Ishikawa (cell line): ENCODE data around the gene FAT2.

Experiments used
- CEBPB ChIP-seq: IDR thresholded peaks from 2 replicates; pipeline ENCODE4 v1.6.1; 2012
- EGR1 ChIP-seq: IDR thresholded peaks from 2 replicates; pipeline ENCODE4 v1.6.1; 2012
- FOXM1 ChIP-seq: IDR thresholded peaks from 2 replicates; pipeline ENCODE4 v1.6.1; 2012; ENCODE audit warnings: low read depth, borderline replicate concordance
- MAX ChIP-seq: IDR thresholded peaks from 2 replicates; pipeline ENCODE4 v1.6.1; 2012
- NFIC ChIP-seq: IDR thresholded peaks from 2 replicates; pipeline ENCODE4 v1.6.1; 2012
- REST ChIP-seq: IDR thresholded peaks from 2 replicates; pipeline ENCODE4 v1.6.1; 2012; ENCODE audit warnings: low read depth, mild to moderate bottlenecking
- TEAD4 ChIP-seq: IDR thresholded peaks from 2 replicates; pipeline ENCODE4 v1.6.1; 2012

GRCh38 chr5:151617841-151618710 is 26.9 kb upstream of the FAT2 start:
- TF ChIP-seq TEAD4 (no peak), REST (no peak), EGR1 (no peak), MAX (no peak; the same call in 1 of the 2 replicates), FOXM1 (no peak), NFIC (no peak; the same call in 1 of the 2 replicates), CEBPB (no peak)
